Activated T-helper 1 cell treated with Interleukin-2 at 50 U/mL for 16 hours (primary cell): ENCODE data around the gene AFDN.
"Not testable (repeated sequence)": the region's sequence is repeated elsewhere in the genome, so short reads cannot be mapped to it uniquely, and the experiment has no call there.

Experiments used
- DNase-seq: peaks from one replicate; pipeline ENCODE4 v3.0.0-alpha.2; 2020; ENCODE audit warnings: low read depth

Gene AFDN

GRCh38 chr6:168000198-168001028 lies 173.7 kb downstream of the AFDN start:
- DNase-seq = no peak

- no peak for DNase-seq
Observed at GRCh38 chr6:168001029-168001332, 174.3 kb downstream of the AFDN start.

GRCh38 chr6:168001514-168001913 lies 174.8 kb downstream of the AFDN start:
- DNase-seq = not testable (repeated sequence)

- DNase-seq = no peak
Observed at GRCh38 chr6:168002804-168003203, 176.1 kb downstream of the AFDN start.

- no peak for DNase-seq
Observed at GRCh38 chr6:168004023-168004422, 177.3 kb downstream of the AFDN start.

GRCh38 chr6:168004945-168005344 lies 178.2 kb downstream of the AFDN start:
- no peak for DNase-seq

GRCh38 chr6:168005796-168006195 lies 179.1 kb downstream of the AFDN start:
- DNase-seq = no peak

DNA sequence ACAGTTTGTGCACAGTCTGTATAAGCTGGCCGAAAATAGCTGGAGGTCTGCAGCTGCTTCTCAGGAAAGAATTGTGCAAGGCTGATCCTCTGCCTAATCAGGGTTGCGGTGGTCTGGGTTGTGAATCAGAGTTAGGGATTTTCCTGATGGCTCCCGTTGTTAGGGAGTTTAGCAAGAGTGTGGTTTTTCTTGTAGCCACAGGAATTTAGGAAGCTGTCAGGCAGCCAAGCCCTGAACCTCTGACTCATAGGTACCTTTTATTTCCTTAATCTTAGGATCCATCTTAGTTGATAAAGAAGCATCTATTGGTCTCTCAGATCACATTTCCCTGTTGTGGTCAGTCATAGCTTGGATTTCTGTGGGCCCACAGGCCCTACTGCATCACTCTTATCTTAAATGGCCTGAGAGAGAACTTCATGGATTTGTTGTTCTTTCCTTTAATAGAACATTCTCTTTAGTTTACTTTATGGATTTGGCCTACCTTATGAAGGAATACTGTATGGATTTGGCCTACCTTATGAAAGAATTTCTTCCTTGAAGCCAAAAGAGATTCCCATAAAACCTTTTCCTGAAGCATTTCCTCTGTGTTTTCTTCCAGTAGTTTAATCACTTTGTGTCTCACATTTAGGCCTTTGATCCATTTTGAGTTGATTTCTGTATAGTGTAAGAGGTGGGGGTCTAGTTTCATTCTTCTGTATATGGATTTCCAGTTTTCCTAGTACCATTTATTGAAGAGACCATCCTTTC lies 181.1 kb downstream of the AFDN start:
- DNase-seq = no peak

DNA sequence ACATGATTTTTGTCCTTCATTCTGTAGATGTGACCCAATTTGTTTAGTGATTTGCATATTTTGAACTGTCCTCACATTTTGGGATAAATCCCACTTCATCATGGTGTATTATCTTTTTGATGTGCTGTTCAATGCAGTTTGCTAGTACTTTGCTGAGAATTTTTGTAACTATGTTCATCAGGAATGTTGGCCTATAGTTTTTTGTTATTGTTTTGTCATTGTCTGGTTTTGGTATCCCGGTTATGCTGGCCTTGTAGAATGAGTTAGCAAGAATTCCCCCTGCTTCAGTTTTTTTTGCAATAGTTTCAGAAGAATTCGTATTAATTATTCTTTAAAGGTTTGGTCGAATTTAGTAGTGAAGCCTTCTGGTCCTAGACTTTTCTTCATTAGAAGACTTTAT lies 182.6 kb downstream of the AFDN start:
- no peak for DNase-seq

DNA sequence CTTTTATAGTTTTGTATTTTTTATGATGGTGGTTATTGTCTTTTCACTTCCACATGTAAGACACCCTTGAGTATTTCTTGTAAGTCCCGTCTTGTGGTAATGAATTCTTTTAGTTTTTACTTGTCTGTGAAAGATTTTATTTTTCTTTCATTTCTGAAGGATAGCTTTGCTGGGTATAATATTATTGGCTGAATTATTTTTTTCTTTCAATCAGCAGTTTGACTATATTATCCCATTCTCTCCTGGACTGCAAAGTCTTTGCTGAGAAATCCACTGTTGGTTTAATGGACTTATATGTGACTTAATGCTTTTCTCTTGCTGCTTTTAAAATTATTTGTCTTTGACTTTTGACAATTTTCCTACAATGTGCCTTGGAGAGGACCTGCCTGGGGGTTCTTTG lies 184.6 kb downstream of the AFDN start:
- no peak for DNase-seq

- no peak for DNase-seq
Observed at GRCh38 chr6:168012431-168013249, 185.9 kb downstream of the AFDN start.

GRCh38 chr6:168013250-168013915 lies 186.7 kb downstream of the AFDN start:
- no peak for DNase-seq

GRCh38 chr6:168014428-168014827 lies 187.7 kb downstream of the AFDN start:
- no peak for DNase-seq

DNA sequence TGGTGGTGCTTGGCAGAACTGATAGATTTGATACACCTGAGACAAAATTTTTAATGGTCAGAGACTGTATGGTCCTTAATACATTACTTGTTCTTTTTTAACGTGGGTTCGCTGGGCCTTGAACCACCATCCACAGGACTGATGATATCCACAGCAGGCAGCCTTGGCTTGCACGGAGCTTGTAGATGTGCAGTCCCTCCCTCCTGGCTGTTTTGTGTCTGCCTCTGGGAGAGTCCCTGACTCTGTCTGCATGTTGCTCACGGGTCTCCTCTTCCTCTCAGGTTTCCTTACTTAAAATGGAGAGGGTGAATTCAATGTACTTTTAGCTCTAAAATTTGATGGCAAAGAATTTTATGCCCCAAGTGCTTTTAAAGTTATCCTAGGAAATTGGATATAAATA lies 188.3 kb downstream of the AFDN start:
- DNase-seq = no peak

DNA sequence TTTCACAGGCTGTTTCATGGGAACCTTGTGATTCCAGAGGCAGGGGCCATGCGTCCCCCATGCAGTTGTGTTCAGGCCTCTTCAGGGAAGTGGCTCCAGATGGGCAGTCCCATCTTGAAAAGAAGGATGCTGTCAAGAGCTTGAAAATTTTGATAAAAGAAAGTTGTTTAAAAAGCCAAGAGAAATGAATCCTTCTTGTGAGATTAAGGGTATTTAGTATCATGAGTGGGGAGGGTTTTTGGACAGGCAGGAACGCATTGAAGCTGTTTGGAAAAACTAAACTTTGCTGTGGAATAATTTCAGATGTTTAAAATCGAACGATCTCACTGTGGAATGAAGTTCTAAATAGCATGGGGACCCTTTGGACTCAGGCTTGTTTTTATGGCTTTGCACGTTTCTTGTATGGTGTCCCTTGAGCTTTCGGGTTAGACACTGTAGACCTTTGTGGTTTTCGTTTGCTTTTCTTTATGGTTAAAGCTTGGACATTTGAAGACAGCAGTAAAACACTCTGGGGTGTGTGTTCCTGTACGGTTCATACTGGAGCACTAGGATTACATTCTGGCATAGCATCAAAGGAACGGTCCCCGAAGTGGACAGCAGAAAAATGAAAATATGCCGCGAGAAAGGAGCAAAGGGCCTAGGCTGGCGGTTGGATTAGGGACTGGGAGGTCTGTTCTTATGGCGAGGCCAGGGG lies 188.9 kb downstream of the AFDN start:
- no peak for DNase-seq

- DNase-seq = no peak
Observed at GRCh38 chr6:168016176-168016620, 189.5 kb downstream of the AFDN start.

GRCh38 chr6:168016721-168017525 lies 190.2 kb downstream of the AFDN start:
- DNase-seq = no peak

GRCh38 chr6:168017629-168018028 lies 190.9 kb downstream of the AFDN start:
- DNase-seq = no peak

DNA sequence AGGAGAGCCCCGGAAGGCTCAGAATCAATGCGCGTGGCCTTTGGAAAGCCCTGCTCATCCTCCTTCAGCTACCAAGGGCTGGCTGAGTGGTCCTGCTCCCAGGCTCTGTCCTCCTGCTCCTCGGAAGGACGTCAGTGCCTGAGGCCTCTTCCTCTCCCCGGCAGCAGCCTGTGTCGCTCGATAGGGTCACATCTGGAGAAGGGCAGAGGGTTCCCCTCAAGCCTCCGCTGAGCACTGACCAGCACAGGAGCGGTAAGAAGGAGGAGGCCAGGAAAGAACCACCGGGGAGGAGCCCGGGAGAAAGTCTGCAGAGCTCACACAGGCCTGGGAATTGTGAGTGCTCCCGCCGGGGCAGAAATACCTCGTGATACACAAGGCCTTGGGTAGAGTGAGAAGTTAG lies 192.0 kb downstream of the AFDN start:
- no peak for DNase-seq

GRCh38 chr6:168020242-168020641 lies 193.5 kb downstream of the AFDN start:
- DNase-seq = no peak

DNA sequence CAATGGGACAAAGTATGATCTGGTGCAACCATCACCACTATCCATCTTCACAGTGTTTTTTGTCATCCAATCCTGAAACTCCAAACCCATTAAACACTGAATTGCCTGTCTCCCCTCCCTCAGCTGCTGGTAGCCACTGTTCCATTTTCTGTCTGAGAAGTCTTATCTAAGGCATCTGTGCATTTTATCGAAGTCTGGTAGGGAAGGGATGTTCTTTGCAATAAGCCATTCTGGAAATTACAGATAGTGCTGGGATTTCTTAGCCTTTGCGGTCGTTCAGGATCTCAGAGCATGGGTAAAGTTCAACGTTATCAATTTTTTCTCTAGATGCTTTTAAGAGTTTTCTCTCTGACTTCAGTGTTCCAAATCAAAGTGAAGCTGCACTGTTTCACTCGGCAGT lies 194.9 kb downstream of the AFDN start:
- no peak for DNase-seq
